Lung (tissue), 12 donors: ENCODE data around the gene ACIN1. TPM values are rescaled to one million over a fixed set of nuclear protein-coding genes. Genes with fewer than 3 reads are reported as not detected.
A peak's percentile ranks its signal among the peaks of the same experiment; 100 is the strongest.

Source experiments
- ATAC-seq: fragments of 200-7000 bp; cut with Tn5 transposase; one replicate; pipeline ENCODE4 v1.9.1; 2020; ENCODE audit warnings: moderate number of reproducible peaks; ENCODE audit not compliant: insufficient read depth, low FRiP score
- DNase-seq, 3 donors: peaks; one replicate each; pipeline ENCODE4 v3.0.0-alpha.2; 2013 to 2017
- H3K27ac ChIP-seq, 2 donors: one replicate each; pipeline ENCODE4 v1.5.1; 2013; ENCODE audit warnings: mild to moderate bottlenecking in 2 of 2, moderate library complexity in 2 of 2, control low read depth in 1 of 2, inconsistent platforms in 1 of 2, low read depth in 1 of 2, low read length in 1 of 2
- H3K27me3 ChIP-seq, 3 donors: one replicate each; pipeline ENCODE4 v1.5.1; 2013; ENCODE audit warnings: low read length in 2 of 3; ENCODE audit not compliant: control insufficient read depth in 3 of 3, insufficient read depth in 3 of 3
- H3K36me3 ChIP-seq, 4 donors: one replicate each; pipeline ENCODE4 v1.5.1; 2013; ENCODE audit warnings: low read length in 4 of 4, mild to moderate bottlenecking in 1 of 4, moderate library complexity in 1 of 4; ENCODE audit not compliant: control insufficient read depth in 4 of 4, insufficient read depth in 4 of 4
- H3K4me1 ChIP-seq, 5 donors: one replicate each; pipeline ENCODE4 v1.5.1; 2013; ENCODE audit warnings: low read length in 5 of 5, mild to moderate bottlenecking in 2 of 5, moderate library complexity in 1 of 5; ENCODE audit not compliant: control insufficient read depth in 5 of 5, insufficient read depth in 5 of 5
- H3K4me3 ChIP-seq: one replicate; pipeline ENCODE4 v1.5.1; 2013; ENCODE audit warnings: mild to moderate bottlenecking, control low read depth, moderate library complexity
- H3K9ac ChIP-seq, 2 donors: one replicate each; pipeline ENCODE4 v1.5.1; 2013; ENCODE audit warnings: low read length in 2 of 2, control low read depth in 1 of 2; ENCODE audit not compliant: insufficient read depth in 1 of 2
- H3K9me3 ChIP-seq, 4 donors: one replicate each; pipeline ENCODE4 v1.5.1; 2013; ENCODE audit warnings: low read length in 3 of 4, mild to moderate bottlenecking in 1 of 4, moderate library complexity in 1 of 4; ENCODE audit not compliant: control insufficient read depth in 4 of 4, insufficient read depth in 3 of 4
- WGBS, 2 donors: extraction: QIAGEN DNeasy Blood & Tissue Kit; methylation state at CpG; one replicate each; pipeline ENCODE4 v1.1.7; 2013; 5-methylcytosine and 5-hydroxymethylcytosine counted together
- polyA plus RNA-seq, 2 donors: library from polyadenylated mRNA; stranded (reverse); fragments of 200-250 nt; gene quantifications; one replicate each; pipeline ENCODE4 v1.2.1, GENCODE V29; 2013
- total RNA-seq, 2 donors: library from RNA; depleted of rRNA in 1 of 2; stranded (reverse); fragments of >200 nt in 1 of 2; gene quantifications; one replicate each; pipeline ENCODE4 v1.2.1, GENCODE V29; 2014 to 2021
- TF ChIP-seq, protein P1 (sequence below): IDR thresholded peaks from 2 replicates; pipeline ENCODE4 v1.5.1; 2012; ENCODE audit warnings: mild to moderate bottlenecking; ENCODE audit errors: control extremely low read depth, extremely low read depth
- donor health status: control.
- donor health status: control.
- donor health status: Bipolar disorder and iron deficiency.
- donor health status: healthy.
- donor health status: DM: yes; HTN: yes; CAD: no.

The ACIN1 gene
- total and polyA plus RNA-seq, 4 donors, result 76.3 to 154 (median 115) TPM

DNA sequence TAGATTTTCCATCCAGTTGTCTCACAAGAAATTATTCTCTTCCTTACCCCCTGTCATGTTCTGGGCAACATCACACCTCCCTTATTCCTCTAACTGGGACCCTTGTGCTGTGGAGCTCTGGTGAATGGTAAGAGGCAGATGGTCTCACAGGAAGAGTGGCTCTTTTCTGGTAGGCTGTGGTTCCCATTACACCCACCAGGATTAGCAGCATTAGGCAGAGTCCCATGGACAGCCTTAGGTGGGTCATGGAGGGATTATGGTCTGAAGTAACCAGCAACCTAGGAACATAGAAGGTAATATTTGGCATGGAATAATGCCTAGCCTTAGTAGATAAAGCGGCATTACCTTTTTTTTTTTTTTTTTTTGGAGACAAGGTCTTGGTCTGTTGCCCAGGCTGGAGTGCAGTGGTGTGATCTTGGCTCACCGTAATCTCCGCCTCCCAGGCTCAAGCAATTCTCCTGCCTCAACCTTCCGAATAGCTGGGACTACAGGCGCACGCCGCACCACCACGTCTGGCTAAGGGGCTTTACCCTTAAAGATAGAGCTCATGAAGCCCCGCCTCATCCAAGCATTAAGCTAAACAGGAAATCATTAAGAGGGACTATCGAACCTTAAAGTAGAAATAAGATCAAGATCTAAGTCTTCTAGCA lies 4.4 kb upstream of the ACIN1 start:
- TF ChIP-seq, protein P1, sequence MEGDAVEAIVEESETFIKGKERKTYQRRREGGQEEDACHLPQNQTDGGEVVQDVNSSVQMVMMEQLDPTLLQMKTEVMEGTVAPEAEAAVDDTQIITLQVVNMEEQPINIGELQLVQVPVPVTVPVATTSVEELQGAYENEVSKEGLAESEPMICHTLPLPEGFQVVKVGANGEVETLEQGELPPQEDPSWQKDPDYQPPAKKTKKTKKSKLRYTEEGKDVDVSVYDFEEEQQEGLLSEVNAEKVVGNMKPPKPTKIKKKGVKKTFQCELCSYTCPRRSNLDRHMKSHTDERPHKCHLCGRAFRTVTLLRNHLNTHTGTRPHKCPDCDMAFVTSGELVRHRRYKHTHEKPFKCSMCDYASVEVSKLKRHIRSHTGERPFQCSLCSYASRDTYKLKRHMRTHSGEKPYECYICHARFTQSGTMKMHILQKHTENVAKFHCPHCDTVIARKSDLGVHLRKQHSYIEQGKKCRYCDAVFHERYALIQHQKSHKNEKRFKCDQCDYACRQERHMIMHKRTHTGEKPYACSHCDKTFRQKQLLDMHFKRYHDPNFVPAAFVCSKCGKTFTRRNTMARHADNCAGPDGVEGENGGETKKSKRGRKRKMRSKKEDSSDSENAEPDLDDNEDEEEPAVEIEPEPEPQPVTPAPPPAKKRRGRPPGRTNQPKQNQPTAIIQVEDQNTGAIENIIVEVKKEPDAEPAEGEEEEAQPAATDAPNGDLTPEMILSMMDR, result no peak
- Histone ChIP-seq H3K9ac (no peak overlapping the region), H3K4me3 (no peak overlapping the region), H3K27me3 (no peaks in the 10 kb centered on the region), H3K27ac (peak overlapping the region in 1 of 2 donors; percentile 71), H3K9me3 (no peaks in the 10 kb centered on the region), H3K4me1 (peaks cover 0 to 13% (median 0%) of the 10 kb centered on the region in 5 donors), H3K36me3 (peaks cover 5 to 18% (median 14%) of the 10 kb centered on the region in 4 donors)
- DNase-seq (no peak), ATAC-seq (no peak)
- WGBS, 2 donors, result 72 to 84% methylated on average over 10 of the region's 10 CpGs

DNA sequence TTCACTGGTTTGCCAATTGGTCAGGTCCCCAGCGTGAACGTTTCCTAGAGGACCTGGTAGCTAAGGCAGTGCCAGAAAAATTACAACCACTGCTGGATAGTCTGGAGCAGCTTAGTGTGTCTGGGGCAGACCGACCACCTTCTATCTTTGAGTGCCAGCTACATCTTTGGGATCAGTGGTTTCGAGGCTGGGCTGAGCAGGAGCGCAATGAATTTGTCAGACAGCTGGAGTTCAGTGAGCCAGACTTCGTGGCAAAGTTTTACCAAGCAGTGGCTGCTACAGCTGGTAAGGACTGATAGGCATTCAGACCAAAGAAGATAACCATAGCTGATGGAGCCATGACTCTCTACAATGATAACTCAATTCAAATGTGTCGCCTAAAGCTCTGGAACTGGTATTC lies 2.9 kb upstream of the ACIN1 start:
- H3K27me3 ChIP-seq, result no peaks in the 10 kb centered on the region
- 82 to 91% methylated on average over 7 of the region's 7 CpGs for WGBS, 2 donors
- no peak overlapping the region for H3K9ac ChIP-seq
- peaks cover 0 to 23% (median 9%) of the 10 kb centered on the region in 5 donors for H3K4me1 ChIP-seq
- H3K27ac ChIP-seq, result peak overlapping the region in 1 of 2 donors; percentile 17
- H3K4me3 ChIP-seq, result no peak overlapping the region
- DNase-seq (no peak), ATAC-seq (no peak)
- no peaks in the 10 kb centered on the region for H3K9me3 ChIP-seq
- H3K36me3 ChIP-seq, result peaks cover 8 to 19% (median 14%) of the 10 kb centered on the region in 4 donors
- TF ChIP-seq, protein P1, result no peak

DNA sequence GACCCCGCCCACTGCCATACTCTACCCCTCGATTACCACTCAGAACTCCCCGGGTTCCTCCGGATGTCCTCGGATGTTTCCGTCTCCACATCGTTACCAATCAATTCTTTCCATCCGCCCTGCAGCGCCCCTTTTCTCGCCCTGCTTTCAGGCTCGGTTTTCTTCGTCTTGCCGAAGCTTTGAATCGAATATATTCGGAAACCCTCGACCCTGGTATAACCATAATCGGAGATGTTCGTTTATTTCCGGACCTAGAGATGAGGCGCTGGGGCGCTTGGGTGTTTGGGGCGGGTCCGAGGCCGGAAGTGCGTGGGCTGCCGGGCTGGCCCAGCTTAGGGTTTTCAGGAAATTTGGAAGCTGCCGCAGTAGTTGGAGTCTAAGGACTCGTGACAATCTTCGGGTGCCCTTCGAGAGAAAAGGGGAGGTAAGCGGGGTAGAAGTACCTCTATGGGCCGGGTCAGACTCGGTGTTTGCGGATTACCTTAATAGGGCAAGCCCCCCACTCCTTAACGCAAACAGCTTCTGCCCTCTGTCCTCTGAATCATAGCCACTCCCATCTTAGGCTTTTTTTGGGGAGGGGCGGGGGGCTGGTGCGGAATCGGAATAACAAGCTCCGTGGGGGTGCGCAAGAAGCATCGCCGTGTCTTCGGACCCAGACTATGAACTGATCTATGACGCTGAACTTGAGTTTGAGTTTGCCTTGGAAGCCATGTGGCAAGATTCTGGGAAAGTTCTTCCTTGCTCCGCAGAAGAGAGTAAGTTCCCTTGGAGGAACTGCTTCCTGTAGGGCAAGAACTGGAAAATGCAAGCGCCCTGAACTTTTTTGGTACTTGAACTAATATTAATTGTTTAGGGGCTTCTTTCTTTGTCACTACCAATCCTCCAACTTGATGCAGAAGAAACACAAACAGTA lies 516 bp upstream of the ACIN1 start, which contains the start of gene C14orf119:
Gene C14orf119, plus strand, starts transcription at position 310 of the 913 bp plus-strand sequence. CDS start 2,154 bp downstream, outside the sequence.
- peak within 1 kb of the TSS; percentile 97 to 98 for H3K27ac ChIP-seq
- peak within 1 kb of the TSS; percentile 74 for H3K4me3 ChIP-seq
- H3K4me1 ChIP-seq, result peaks cover 0 to 23% (median 10%) of the 10 kb centered on the region in 5 donors
- H3K27me3 ChIP-seq, result no peaks in the 10 kb centered on the region
- H3K9me3 ChIP-seq, result no peaks in the 10 kb centered on the region
- ATAC-seq, result peak; percentile 96
- peak within 1 kb of the TSS; percentile 92 to 96 for H3K9ac ChIP-seq
- H3K36me3 ChIP-seq, result peaks cover 10 to 25% (median 19%) of the 10 kb centered on the region in 4 donors
- peak; percentile 100 for DNase-seq
- TF ChIP-seq, protein P1, result no peak
- WGBS, 2 donors, result 0 to 1% methylated on average over 46 of the region's 46 CpGs
